ENCODE measurements around the gene ETNK2.

Gene ETNK2

DNA sequence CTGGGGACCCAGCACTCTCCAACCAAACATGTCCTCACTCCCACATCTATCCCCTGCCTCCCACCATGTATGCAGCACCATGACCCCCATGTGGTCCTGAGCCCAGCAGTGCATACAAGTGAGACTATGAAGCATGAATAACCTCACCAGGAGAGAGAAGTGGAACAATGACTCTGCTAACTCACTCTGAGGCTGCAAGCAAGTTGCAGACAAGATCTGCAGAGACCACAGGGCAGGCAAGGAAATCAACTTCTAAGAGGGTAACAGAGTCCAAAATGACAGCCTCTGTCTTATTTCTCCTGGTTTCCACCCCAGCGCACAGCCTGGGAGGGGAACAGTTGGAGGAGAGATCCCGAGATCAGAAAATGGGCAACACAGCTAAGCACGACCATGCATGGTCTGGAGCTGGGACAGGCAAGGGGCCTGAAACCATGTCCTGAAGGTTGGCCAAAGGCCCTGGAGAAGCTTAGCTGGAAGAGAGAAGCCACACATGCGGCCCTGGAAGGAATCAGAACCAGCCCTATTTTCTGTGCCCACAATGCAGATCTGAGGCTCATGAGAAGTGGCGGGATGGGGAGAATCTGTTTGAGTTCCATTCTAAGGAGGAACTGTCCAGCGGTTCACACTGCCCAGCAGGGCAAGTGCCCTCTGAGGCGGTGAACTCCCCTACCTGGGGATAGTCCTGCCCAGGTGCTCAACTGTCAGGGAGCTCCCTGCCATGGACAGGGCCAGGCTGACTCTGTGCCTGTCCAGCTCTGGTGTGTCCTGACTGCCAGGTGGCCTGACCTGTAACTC, 26.8 kb upstream of the ETNK2 start:
- DNase-seq (ENCODE audit: extremely low read depth in 1 of 2, low read depth in 1 of 2), result no peak

DNA sequence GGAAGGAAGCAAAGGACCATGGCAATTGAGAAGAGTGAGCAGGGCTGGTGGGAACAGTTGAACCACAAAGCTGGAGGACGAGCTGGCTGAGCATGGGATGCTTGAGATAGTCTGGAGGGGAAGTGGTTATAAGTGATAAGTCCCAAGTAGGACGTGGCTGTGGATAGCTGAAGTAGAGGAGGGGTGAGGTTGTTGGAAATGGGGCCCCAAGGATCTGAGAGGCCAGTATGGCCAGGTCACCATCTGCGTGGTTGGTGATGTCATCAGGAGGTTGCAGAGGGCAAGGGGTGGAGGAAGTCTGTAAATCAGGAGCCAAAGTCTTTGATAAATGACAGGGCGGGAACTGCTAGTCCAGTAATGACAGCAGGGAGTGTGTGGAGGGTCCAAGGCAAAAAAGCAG, 25.3 kb upstream of the ETNK2 start:
- no peak for DNase-seq (ENCODE audit: extremely low read depth in 1 of 2, low read depth in 1 of 2)

DNA sequence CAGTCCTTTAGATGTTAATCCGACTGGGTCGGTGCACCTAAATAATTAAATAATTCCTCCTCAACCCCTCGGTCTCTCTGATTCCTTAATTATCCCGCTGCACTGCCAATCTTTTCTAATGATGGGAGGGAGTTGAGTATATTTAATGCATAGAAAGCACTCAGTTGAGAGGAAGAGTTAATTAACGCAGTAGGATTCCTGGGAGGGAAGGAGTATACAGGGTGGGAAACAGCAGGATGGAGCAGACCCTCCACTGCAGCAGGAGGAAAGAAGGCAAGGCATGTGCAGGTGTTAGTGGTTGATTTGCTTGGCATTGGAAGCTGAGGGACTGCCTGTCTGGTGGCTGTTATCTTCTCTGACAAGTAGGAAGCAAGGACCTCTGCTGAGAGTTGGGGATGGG, 24.2 kb upstream of the ETNK2 start:
- no peak for DNase-seq (ENCODE audit: extremely low read depth in 1 of 2, low read depth in 1 of 2)

DNA sequence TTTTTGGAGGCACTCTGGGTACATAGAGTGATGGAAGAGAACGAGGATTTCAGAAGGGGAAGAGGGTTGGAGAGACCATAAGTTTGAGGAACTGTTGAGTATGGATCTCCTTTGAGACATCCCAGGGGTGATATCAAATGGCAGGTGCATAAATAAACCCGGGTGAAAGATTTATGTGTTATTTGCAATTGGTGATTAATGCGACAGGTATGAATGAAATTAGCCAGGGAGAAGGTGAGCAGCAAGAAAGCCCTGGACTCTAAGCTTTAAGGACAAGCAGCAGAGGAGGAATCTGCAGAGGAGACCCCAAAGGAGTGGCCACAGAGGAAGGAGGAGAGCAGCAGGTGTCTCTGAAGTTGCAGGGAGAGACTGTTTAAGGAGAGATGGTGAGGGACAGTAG, 23.1 kb upstream of the ETNK2 start:
- DNase-seq (ENCODE audit: extremely low read depth in 1 of 2, low read depth in 1 of 2), result no peak

DNA sequence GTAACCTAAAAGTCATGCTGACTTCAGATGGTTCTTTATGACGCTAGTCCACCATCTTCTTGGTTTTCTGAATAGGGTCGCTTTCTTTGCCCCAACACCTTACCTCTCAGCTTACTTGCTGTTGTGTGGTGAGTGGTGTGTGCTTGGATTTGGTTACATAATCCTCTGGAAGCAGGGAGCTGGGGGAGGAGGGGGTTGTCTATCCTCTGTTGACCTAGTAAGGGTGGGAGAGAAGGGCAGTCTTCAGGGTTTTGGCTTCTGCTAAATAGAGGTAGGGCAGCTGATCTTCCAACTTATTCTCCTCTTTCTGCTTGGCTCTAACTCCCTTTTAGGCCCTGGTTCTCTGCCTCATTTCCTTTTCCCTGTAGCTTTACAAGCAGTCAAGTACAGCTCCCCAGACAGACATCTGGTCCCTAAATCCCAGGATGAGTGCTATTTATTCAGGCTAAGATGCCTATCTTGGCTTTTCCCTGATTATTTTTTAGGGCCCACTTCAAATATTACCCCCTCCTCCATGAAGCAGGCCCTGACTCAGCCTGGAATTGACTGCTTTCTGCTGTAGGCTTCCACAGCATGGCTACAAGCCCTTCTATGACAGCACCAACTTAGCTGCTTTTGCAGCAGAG, 20.7 kb upstream of the ETNK2 start:
- no peak for DNase-seq (ENCODE audit: extremely low read depth in 1 of 2, low read depth in 1 of 2)

DNA sequence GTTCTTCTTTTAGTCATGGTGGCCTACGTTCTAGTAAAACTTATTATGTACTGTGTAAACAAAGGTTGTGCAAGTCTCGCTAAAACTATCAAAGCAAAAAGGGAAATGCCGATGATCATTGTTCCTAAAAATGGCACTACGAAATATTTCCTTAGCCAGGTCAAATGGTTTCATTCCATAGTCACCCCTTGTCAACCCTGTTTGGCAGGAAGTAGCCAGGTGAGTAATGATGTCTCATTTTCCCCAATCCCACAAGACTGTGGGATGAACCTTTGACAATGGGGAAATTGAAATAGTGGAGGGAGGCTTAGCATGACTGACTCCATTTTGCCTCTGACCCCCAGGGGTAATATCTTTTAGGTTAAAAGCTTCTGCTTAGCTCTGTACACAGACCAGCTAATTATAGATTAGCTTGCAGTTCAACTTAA, 19.9 kb upstream of the ETNK2 start:
- no peak for DNase-seq (ENCODE audit: extremely low read depth in 1 of 2, low read depth in 1 of 2)

DNA sequence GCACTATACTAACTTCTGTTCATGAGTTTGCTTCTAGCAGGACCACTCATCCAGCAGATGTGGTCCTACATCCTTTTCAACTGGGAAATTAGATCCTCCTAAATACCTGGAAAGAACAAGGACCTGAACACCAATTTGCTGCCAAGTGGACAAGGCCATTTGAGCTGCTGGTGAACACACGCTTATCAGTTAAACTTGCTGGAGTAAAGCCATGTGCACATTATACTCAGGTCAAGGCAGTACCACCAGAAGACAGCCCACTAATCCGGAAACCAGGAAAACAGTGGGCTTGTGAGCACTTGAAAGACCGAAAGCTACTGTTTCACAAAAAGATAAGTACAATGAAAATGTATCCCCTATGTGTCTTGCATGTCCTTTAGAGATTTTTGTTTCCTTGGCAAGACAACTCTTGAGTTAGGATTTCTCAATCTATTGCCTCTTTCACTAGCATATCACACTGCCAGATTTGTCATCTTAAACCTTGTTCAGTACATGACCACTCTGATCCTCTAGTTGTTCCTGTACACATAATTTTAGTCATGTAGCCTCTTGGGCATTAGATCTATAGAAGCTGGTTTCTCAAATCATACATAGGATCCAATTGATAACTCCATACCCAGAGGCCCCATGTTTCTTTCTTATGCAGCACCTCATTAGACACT, 18.8 kb upstream of the ETNK2 start:
- DNase-seq (ENCODE audit: extremely low read depth in 1 of 2, low read depth in 1 of 2), result no peak

DNA sequence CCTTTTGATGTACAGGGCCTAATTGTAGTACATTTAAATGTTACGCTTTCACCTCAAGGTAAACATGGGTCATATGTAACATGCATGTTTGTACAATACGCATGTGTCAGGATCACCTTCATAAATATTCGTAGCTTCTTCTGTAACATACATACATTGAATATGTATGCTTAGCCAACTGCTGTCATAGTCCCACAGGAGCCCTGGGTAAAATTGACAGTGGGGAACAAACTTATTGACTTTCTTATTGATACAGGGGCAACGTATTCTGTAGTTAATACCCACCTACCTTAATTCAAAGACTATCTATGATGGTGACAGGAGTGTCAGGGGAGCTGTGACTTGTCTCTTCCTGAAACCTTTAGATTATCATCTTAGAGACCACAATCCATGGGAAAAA, 18.0 kb upstream of the ETNK2 start:
- no peak for DNase-seq (ENCODE audit: extremely low read depth in 1 of 2, low read depth in 1 of 2)

DNA sequence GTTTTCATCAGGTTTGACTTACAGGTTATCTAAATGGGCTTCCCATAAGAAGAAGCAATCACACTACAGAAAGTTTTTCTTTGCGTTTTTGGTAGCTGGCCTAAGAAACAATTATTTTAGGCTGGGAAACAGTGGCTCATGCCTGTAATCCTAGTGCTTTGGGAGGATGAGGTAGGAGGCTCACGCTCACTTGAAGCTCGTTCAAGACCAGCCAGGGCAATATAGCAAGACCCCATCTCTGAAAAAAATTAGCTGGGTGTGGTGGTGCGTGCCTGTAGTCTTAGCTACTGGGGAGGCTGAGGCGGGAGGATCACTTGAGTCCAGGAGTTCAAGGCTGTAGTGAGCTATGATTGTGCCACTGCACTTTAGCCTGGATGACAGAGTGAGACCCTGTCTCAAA, 15.9 kb upstream of the ETNK2 start:
- no peak for DNase-seq (ENCODE audit: extremely low read depth in 1 of 2, low read depth in 1 of 2)

DNA sequence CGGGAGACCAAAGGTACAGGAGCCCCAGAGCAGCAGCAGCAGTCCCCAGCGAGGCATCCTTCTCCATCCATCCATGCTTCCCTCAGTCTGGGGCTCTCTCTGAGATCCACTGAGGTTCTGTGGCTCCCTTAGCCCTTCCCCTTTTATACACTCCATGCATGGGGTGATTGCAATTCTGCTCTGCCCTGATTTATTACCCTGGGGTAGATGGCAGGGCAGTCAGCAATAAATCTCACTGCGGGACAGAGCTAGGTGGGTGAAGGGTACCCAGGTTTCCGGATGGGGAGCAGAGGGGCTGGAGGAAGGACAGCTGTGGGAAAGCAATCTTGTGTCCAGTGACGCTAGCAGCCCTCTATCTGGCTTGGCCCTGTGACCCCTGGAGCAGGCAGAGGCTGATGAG, 14.4 kb upstream of the ETNK2 start, which contains the start of gene REN:
REN (minus strand) TSS at position 119 of the 400 bp plus-strand sequence; CDS start at position 75, 44 bp downstream.
- no peak for DNase-seq (ENCODE audit: extremely low read depth in 1 of 2, low read depth in 1 of 2)

DNA sequence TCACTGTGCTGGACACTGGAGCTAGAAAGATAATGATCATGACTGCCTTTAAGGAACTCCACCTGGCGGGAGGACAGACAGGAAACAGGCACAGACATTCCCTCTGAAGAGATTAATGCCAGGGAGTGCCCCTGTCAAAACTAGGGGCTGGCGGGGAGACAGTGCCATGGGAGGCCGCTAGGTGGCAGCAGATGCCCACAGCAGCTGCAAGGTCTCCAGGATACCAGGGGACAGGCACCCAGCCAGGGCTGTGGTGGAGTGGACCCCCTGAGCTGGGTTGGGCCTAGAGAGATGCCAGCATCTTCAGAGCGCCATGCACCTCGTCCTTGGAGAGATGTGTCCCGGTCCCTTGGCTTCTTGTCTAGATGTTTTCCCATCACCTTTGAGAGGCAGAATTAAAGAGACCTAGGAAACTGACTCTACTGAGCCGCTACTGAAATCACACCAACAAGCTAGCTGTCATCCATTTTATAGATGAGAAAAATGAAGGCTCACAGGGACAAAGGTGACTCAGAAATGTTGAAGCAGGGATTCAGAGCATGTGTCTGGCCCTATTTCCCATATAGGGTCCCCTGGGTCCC, 10.7 kb upstream of the ETNK2 start:
- peak; percentile 38 to 68 for DNase-seq (ENCODE audit: extremely low read depth in 1 of 2, low read depth in 1 of 2)

DNA sequence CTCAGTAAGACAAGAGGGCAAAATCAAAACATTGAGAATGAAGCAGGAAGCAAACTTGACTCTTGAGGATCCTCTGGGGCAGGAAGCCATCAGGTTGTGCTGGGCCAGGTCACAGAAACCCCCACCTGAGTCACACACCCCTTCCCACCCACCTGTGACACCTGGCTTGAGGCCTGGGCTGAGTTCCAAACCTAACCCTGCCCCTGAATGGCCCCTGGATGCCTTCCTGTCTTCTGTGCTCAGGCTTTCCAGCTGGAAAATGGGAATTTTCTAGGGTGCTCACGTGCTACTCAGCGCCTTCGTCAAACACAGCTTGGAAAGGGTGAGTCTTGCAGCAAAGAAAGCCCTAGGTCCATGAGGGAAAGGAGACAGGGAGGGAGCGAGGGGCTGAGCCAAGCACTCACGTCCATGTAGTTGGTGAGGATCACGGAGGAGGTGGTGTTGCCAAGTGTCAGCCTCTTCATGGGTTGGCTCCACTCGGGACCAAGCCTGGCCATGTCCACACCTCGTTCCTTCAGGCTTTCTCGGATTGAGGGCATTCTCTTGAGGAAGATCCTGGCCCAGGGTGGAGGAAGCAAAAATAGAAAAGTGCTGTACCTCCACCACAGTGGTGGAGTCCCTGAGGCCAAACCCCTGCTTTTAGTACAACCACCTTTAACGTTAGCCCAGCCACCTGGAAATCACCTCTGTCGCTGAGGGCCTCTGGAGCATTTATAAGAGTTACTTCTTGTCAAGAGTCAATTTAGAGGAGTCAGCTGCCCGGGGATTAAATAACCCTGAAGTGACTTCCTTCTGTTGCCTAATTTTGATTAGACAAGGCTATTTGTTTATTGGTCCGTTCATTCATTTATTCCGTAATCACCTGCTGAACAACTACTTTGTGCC, 10.0 kb upstream of the ETNK2 start:
- DNase-seq (ENCODE audit: extremely low read depth in 1 of 2, low read depth in 1 of 2), result no peak

DNA sequence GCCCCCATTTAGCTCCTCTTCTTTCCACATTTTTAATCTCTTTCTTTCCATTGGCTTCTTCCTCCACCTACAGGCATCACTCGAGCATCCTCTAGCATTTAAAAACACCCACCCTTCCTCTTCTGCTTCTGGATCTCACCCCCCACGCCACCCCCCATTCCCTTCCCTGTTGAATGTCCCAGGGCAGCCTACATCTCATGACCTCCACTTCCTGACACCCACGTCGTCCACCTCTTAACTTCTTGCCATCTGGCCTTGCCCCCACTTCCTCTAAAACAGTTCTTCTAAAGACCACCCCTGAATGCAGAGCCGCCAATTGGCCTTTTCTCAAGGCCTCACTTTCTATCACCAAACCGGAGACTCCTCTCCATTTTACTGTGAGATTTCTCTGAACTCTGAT, 6.1 kb upstream of the ETNK2 start:
- DNase-seq (ENCODE audit: extremely low read depth in 1 of 2, low read depth in 1 of 2), result no peak

DNA sequence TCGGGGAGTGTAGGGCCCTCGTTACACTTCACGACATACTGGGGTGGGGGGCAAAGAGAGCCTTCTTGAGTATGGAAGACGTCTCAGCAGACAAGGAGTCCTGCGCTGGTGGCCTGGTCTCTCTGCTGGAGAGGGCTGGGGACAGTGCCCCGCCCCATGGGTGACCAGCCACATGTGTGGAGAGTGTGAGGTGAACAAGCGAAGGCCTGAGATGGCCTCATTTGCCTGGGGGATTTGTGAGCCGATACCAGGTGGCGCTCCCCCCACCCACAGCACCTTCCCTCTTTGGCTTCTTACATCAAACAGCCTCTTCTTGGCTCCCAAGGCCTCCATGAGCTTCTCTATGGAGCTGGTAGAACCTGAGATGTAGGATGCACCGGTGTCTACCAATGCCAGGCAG, 4.0 kb upstream of the ETNK2 start:
- no peak for DNase-seq (ENCODE audit: extremely low read depth in 1 of 2, low read depth in 1 of 2)

DNA sequence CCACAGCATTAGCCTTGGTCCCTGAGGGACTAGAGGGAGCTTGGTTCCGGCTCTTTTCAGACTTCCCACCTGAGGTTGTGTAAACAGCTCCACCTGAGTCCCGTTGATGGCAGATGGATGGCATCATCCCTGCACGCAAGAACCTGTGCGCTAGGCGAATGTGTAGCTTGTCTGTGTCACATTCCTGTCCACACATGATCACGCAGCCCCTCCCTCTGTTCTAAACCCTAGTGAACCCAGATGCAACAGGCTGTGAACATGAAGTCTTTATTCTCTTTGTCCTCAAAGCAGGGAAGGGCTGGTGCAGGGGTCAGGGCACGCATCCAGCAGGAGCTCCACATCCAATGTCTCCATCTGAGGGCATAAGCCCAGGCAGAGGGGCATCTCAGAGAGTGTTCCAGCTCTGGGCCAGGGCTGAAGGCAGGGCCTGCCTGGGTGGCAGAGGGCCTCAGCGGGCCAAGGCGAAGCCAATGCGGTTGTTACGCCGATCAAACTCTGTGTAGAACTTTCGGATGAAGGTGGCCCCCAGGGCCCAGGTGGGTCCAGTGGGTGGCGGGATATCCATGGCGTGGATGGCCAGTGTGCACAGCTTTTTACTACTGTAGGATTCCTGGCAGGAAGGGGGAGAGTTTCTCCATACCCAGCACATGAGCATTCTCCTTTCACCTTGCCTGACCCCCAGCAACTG, 2.9 kb upstream of the ETNK2 start:
- DNase-seq (ENCODE audit: extremely low read depth in 1 of 2, low read depth in 1 of 2), result no peak

DNA sequence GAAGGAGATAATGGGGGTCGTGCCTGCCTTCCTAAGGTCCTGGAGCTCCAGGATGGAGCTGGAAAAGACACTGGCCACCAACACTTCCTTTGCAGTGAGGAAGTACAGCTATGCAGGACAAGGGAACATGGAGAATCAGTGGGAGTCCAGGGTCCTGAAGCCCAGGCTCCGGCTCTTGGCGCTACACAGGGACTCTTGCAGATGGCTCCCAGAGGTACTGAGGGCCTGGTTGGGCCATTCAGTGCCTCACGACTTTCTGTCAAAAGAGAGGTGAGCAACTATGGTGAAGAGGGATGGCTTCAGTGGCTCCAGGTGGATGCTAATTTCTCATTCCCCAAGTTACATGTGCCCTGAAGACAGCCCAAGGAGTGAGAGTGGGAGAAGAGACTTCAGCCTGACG, 1.8 kb upstream of the ETNK2 start:
- DNase-seq (ENCODE audit: extremely low read depth in 1 of 2, low read depth in 1 of 2), result no peak

DNA sequence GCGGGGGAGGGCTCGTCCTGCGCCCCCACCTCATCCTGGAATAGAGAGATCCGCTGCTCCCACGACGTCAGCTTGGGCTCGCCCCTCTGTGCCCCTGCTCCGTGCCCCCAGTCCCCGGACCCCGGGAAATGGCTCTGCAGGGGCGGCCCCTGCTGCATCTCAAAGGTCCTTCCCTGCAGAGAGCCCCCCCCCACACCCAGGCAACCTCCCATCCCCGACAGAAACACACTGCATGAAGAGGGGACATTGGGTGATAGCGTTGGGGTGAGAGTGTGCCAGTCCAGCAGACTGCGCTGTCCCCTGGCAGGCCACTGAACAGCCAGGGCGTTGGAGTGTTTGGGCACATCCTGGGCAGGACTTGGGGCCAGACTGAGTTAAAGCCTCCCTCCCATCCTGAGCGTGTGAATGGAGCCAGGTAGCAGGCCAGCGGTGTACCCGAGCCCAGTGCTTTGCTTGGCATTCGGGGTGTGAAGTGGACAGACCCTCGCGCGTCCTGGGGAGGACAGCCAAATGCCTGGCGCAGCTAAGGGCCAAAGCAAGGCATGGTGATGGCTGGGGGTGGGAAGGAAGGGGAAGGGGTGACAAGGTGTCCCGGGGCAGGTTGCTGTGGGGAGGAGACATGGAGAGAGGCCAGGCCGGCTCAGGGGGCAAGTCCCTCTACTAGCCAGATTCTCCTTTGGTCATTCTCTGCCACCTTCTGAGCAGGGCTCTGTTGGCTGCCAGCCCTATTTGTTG, 633 bp upstream of the ETNK2 start:
- DNase-seq (ENCODE audit: extremely low read depth in 1 of 2, low read depth in 1 of 2), result no peak

DNA sequence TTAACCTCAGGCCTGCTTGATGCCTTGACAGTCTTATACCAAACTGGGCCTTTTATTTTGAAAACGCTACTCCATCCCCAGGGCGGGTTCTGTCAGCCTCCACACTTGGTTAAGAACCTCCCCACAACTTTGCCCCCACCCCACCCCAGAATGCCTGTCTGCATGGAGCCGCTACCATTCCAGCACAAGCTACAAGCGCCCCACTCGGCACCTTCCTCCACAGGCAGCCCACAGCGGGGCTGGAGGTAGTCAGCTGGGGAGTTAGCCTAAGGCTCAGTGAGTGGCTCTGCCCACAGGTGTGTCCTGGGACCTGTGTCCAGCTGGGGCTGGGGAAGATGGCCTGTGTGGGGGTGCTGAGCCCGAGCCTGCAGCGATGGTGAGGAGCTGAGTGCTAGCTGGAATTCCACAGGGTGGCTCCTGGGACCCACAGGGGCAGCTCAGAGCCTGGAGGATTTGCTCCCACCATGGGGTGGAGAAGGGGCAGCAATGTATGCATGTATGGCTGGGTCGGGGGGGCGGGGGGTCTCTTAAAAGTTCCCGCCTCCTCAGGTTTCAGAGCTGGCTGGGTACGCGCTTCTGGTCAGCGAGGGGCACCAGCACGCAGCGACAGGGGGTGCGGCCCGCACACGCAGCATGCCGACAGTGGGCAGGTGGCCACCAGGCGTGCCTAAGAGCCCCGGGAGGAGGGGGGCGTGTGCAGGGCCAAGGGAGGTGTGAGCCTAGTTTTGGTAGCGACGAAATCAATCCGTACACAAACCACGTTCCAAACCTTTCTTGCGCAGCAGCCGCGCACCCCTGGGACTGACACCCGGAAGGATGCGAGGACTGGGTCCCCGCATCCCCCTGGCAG, 917 bp downstream of the ETNK2 start:
- DNase-seq (ENCODE audit: extremely low read depth in 1 of 2, low read depth in 1 of 2), result no peak
